HepG2 (cell line): ENCODE data around the gene UBE2L6. TPM values are rescaled to one million over a fixed set of nuclear protein-coding genes. Genes with fewer than 3 reads are reported as not detected.

Source experiments
- AKAP8 ChIP-seq: sonication (generic); formaldehyde crosslinking; IDR thresholded peaks from 2 replicates; pipeline ENCODE4 v1.5.1; 2020; ENCODE audit warnings: mild to moderate bottlenecking, missing genetic modification reagents
- ARNT2 ChIP-seq: sonication (generic); formaldehyde crosslinking; IDR thresholded peaks from 2 replicates; pipeline ENCODE4 v1.8.0; 2022; ENCODE audit warnings: mild to moderate bottlenecking, low read depth, missing genetic modification reagents, moderate library complexity
- CENPX ChIP-seq: sonication (generic); formaldehyde crosslinking; IDR thresholded peaks from 2 replicates; pipeline ENCODE4 v1.9.0; 2021; ENCODE audit warnings: mild to moderate bottlenecking, missing genetic modification reagents, moderate library complexity
- ELF1 ChIP-seq: sonication (generic); formaldehyde crosslinking; IDR thresholded peaks from 2 replicates; pipeline ENCODE4 v1.4.0; 2020; ENCODE audit warnings: missing genetic modification reagents
- FOXA1 ChIP-seq, 2 experiments: fragments of 450-650 bp in 1 of 2; sonication (generic) in 1 of 2; formaldehyde crosslinking in 1 of 2; IDR thresholded peaks; 2 replicates each; pipeline versions ENCODE4 v1.4.0 to v1.6.1; 2016 to 2020; ENCODE audit warnings: missing genetic modification reagents in 1 of 2
- KIAA2018 ChIP-seq: sonication (generic); formaldehyde crosslinking; IDR thresholded peaks from 2 replicates; pipeline ENCODE4 v1.5.0; 2020; ENCODE audit warnings: mild to moderate bottlenecking, missing genetic modification reagents, borderline replicate concordance
- MXD1 ChIP-seq: sonication (generic); formaldehyde crosslinking; IDR thresholded peaks from 2 replicates; pipeline ENCODE4 v1.4.0; 2020; ENCODE audit warnings: mild to moderate bottlenecking, missing genetic modification reagents
- ZBTB20 ChIP-seq: sonication (generic); formaldehyde crosslinking; IDR thresholded peaks from 2 replicates; pipeline ENCODE4 v1.8.1; 2023; ENCODE audit warnings: missing genetic modification reagents, low read depth, mild to moderate bottlenecking, borderline replicate concordance
- ZBTB38 ChIP-seq: sonication (generic); formaldehyde crosslinking; IDR thresholded peaks from 2 replicates; pipeline ENCODE4 v1.5.1; 2020; ENCODE audit warnings: mild to moderate bottlenecking, missing genetic modification reagents
- ZBTB42 ChIP-seq: sonication (generic); formaldehyde crosslinking; IDR thresholded peaks from 2 replicates; pipeline ENCODE4 v1.5.0; 2020; ENCODE audit warnings: mild to moderate bottlenecking, missing genetic modification reagents
- ZFY ChIP-seq: sonication (generic); formaldehyde crosslinking; IDR thresholded peaks from 2 replicates; pipeline ENCODE4 v1.4.0; 2020; ENCODE audit warnings: missing genetic modification reagents
- ZNF605 ChIP-seq: sonication (generic); formaldehyde crosslinking; IDR thresholded peaks from 2 replicates; pipeline ENCODE4 v1.8.0; 2022; ENCODE audit warnings: mild to moderate bottlenecking, missing genetic modification reagents
- ZNF672 ChIP-seq: sonication (generic); formaldehyde crosslinking; IDR thresholded peaks from 2 replicates; pipeline ENCODE4 v1.8.1; 2022; ENCODE audit warnings: missing genetic modification reagents
- ZNF839 ChIP-seq: sonication (generic); formaldehyde crosslinking; IDR thresholded peaks from 2 replicates; pipeline ENCODE4 v1.4.0; 2020; ENCODE audit warnings: missing genetic modification reagents, mild to moderate bottlenecking, borderline replicate concordance
- ZSCAN9 ChIP-seq: IDR thresholded peaks from 2 replicates; pipeline ENCODE4 v1.6.1; 2016; ENCODE audit warnings: borderline replicate concordance
- polyA plus RNA-seq, 8 experiments: library from polyadenylated mRNA; depleted of rRNA in 3 of 8; stranded (reverse) in 7 of 8; unstranded in 1 of 8; fragments of >200 nt; fragmentation: Illumina TruSeq in 4 of 8; extraction: Trizol in 4 of 8; gene quantifications; 2 replicates each; pipeline versions ENCODE4 v1.2.1 to v1.2.3, GENCODE V29; 2011 to 2016; ENCODE audit warnings: low read depth in 4 of 8, missing spikeins in 1 of 8, mixed read lengths in 1 of 8; ENCODE audit not compliant: insufficient read depth in 1 of 8
- total RNA-seq, 5 experiments: library from RNA; depleted of rRNA; stranded (reverse); fragments of >200 nt; fragmentation: Illumina TruSeq; extraction: Trizol; gene quantifications; 2 replicates each; pipeline ENCODE4 v1.2.3, GENCODE V29; 2016; ENCODE audit warnings: low read depth in 1 of 5
- TF ChIP-seq, protein P1 (sequence below): sonication (generic); formaldehyde crosslinking; IDR thresholded peaks from 2 replicates; pipeline ENCODE4 v1.8.0; 2022; ENCODE audit warnings: mild to moderate bottlenecking, missing genetic modification reagents; ENCODE audit not compliant: insufficient replicate concordance
- TF ChIP-seq, protein P2 (sequence below): IDR thresholded peaks from 2 replicates; pipeline ENCODE4 v1.6.1; 2016; ENCODE audit warnings: mild to moderate bottlenecking

UBE2L6 gene
- total and polyA plus RNA-seq, 2 of the 13 experiments (the other 11 are each of a cell fraction or from before 2014, with no cell fraction given), result 30.3 to 30.4 TPM

DNA sequence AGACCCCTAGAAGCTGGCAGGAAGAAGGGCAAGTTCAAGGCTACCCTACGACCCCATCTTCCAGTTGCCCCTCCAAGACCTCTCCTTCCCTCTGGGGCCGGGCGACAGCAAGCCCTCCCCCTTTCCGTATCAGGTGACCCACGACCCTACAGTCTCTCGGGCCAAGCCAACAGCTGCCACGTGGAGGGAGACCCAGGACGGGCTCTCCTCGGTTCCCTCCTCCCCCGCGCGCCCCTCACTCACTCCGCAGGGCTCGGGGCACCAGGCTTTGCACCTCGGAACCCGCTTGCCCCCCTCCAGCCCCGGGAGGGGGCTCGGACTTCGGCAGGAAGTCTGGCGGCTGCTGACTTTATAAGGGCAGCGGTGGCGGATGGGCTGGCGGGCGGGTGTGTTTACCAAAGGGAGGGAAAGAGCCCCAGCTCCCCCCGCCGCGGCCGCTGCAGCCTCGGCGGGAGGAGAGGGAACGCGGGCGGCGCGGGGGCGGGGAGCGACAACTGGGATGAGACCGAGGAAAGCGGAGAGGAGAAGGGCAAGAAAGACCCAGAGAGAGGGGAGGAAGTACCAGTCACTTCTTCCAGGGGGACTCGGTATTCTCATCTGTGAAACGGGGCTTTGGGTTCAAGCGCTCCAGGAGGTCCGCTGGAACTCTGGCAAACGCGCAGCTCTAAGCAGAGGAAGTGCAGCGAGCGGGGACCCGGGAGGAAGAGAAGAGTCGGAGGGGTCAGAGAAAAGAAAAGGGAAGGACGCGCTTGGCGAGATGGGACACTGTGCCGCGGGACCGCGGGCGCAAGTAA is 52.7 kb downstream of the UBE2L6 start (continued):
- peak; percentile 44; the same call in 1 of the 2 replicates for TF ChIP-seq ZBTB38 (CRISPR knock-in tag)
- peak; percentile 85; the same call in 1 of the 2 replicates for TF ChIP-seq ARNT2 (CRISPR knock-in tag)
- TF ChIP-seq ZNF839 (CRISPR knock-in tag), result 0 out of 2 replicates have a peak, but pooled peaks have one; percentile 30
- TF ChIP-seq CENPX (CRISPR knock-in tag), result no peak
- peak; percentile 21; the same call in 1 of the 2 replicates for TF ChIP-seq ZSCAN9 (CRISPR knock-in tag)
- TF ChIP-seq ZNF605 (CRISPR knock-in tag), result peak; percentile 88
- TF ChIP-seq, protein P1, sequence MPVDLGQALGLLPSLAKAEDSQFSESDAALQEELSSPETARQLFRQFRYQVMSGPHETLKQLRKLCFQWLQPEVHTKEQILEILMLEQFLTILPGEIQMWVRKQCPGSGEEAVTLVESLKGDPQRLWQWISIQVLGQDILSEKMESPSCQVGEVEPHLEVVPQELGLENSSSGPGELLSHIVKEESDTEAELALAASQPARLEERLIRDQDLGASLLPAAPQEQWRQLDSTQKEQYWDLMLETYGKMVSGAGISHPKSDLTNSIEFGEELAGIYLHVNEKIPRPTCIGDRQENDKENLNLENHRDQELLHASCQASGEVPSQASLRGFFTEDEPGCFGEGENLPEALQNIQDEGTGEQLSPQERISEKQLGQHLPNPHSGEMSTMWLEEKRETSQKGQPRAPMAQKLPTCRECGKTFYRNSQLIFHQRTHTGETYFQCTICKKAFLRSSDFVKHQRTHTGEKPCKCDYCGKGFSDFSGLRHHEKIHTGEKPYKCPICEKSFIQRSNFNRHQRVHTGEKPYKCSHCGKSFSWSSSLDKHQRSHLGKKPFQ, result peak; percentile 71
- no peak for TF ChIP-seq AKAP8
- TF ChIP-seq ELF1 (CRISPR knock-in tag), result peak; percentile 38; the same call in 1 of the 2 replicates
- no peak for TF ChIP-seq ZBTB20 (CRISPR knock-in tag)
- TF ChIP-seq FOXA1 (IDR thresholded peaks at IDR 0.05), result no peak
- peak; percentile 77 for TF ChIP-seq FOXA1 (CRISPR knock-in tag; IDR thresholded peaks at IDR 0.05)
- peak; percentile 89 for TF ChIP-seq ZBTB42 (CRISPR knock-in tag)
- TF ChIP-seq, protein P2, sequence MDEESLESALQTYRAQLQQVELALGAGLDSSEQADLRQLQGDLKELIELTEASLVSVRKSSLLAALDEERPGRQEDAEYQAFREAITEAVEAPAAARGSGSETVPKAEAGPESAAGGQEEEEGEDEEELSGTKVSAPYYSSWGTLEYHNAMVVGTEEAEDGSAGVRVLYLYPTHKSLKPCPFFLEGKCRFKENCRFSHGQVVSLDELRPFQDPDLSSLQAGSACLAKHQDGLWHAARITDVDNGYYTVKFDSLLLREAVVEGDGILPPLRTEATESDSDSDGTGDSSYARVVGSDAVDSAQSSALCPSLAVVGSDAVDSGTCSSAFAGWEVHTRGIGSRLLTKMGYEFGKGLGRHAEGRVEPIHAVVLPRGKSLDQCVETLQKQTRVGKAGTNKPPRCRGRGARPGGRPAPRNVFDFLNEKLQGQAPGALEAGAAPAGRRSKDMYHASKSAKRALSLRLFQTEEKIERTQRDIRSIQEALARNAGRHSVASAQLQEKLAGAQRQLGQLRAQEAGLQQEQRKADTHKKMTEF (CRISPR knock-in tag), result peak; percentile 21; the same call in 1 of the 2 replicates
- peak; percentile 46; the same call in 1 of the 2 replicates for TF ChIP-seq KIAA2018 (CRISPR knock-in tag)
- no peak for TF ChIP-seq ZNF672
- peak; percentile 71; the same call in 1 of the 2 replicates for TF ChIP-seq MXD1
- peak; percentile 56; the same call in 1 of the 2 replicates for TF ChIP-seq ZFY (CRISPR knock-in tag)
